Measurements from ENCODE around the gene EXOC3L1. TPM values are rescaled to one million over a fixed set of nuclear protein-coding genes. Genes with fewer than 3 reads are reported as not detected.

The EXOC3L1 gene
- polyA plus RNA-seq, 2 of the 4 experiments (the other 2 are of a cell fraction) = 0.06 TPM; not detected in 1

DNA sequence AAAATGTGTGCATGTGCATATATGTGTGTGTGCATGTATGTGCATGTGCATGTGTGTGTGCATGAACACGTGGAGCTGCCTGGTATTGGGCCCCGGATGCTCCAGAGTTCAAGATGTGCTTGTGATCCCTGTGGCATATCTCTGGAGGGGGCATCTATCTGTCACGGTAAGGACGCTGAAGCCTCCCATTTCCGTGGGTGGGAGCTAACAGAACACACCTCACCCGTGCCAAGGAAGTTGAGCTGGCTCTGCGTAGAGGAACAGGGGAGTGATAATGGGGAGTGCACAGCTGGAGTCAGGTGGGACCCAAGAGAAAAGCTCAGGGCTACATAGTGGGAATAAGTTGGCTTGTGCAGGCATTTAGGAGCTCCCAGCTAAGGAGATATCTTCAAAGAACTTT lies 21.7 kb upstream of the EXOC3L1 start:
- ChIA-PET POLR2A (interaction anchor here (3.7 kb wide), 1 partner anchor 15 kb away, joined by 11 read pairs; the partner anchor contains the start of gene TMEM208), CTCF (interaction anchor here (0.8 to 10.5 kb wide), 7 partner anchors 9 to 56 kb away, joined by 3 to 105 read pairs (median 4); partner anchors contain the start of genes E2F4, ELMO3 and TMEM208)
- Histone ChIP-seq H3K27ac (no peak overlapping the region), H3K9me3 (no peaks in the 10 kb centered on the region), H3K4me3 (no peak overlapping the region), H3K4me1 (peaks cover 23% of the 10 kb centered on the region), H3K4me2 (no peak overlapping the region)
- FAIRE-seq (no peak), ATAC-seq (no peak), DNase-seq (ENCODE audit: low read depth in 1 of 2, low spot score in 1 of 2) (no peak)
- WGBS (ENCODE audit: missing lambda C conversion rate) = 69% methylated on average over 7 of the region's 7 CpGs
- TF ChIP-seq FOSL2 (IDR thresholded peaks at IDR 0.05) (no peak), FOSL2 (CRISPR knock-in tag; IDR thresholded peaks at IDR 0.05) (no peak), POLR2AphosphoS2 (conservative IDR thresholded peaks at IDR 0.05; ENCODE audit: low read length) (no peak), ZFP36 (IDR thresholded peaks at IDR 0.05; ENCODE audit: borderline replicate concordance, partially characterized antibody) (no peak), SMC3 (IDR thresholded peaks at IDR 0.05) (no peak), RARB (CRISPR knock-in tag; IDR thresholded peaks at IDR 0.05) (no peak), FOXS1 (CRISPR knock-in tag; IDR thresholded peaks at IDR 0.05) (no peak), RFX5 (IDR thresholded peaks at IDR 0.05) (no peak), ZSCAN20 (CRISPR knock-in tag; IDR thresholded peaks at IDR 0.05) (no peak), EHF (CRISPR knock-in tag; IDR thresholded peaks at IDR 0.05) (no peak), BCL3 (IDR thresholded peaks at IDR 0.05) (no peak), NR3C1 (IDR thresholded peaks at IDR 0.05) (no peak), KDM1A (IDR thresholded peaks at IDR 0.05; ENCODE audit: low read depth) (no peak), NFE2L2 (conservative IDR thresholded peaks at IDR 0.05; ENCODE audit: low read length) (no peak), FOSB (CRISPR knock-in tag; IDR thresholded peaks at IDR 0.05) (no peak), HES2 (IDR thresholded peaks at IDR 0.05) (no peak), JUN (IDR thresholded peaks at IDR 0.05) (no peak), HOXB13 (CRISPR knock-in tag; IDR thresholded peaks at IDR 0.05; ENCODE audit: low read depth) (no peak), RCOR1 (IDR thresholded peaks at IDR 0.05; ENCODE audit: low read depth, low read length) (no peak)

DNA sequence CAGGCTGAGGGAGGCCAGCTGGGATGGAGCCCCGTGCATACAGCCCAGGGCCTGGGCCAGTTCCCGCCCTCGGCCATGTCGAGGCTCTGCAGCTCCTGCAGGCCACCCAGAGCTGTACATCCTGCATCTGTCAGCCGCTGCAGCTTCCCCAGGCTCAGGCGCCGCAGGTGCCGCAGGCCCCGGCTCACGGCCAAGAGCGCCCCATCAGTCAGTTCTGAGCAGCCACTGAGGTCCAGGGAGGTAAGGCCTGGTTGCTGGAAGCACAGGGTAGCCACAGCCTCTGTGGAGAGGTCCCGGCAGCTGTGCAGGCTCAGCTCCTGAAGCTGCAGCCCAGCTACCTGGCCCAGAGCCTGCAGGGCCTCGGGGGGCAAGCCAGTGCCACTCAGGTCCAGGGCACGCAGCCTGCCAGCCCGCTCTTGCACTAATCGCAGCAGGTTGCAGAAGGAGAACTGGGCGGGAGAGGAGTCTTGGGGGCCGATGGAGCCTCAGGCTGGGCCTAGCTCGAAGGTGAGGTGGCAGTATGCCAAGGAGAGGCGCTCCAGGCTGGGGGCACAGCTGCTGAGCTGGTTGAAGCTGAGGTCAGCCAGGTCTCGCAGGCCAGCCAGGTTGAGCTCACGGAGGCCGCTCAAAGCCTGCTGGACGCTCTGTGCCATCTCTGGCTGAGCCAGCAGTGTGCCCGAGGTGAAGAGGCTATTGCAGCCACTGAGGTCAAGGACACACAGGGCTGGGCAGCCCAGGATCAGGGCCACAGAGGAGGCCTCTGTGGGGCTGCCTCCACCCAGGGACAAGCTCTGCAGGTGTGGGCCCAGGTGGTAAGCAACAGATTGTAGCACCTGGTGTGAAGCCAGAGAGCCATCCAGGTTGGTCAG lies 20.4 kb upstream of the EXOC3L1 start:
- ATAC-seq (peak; percentile 10 to 18; a peak in 4 of 6 replicates), DNase-seq (ENCODE audit: low read depth in 1 of 2, low spot score in 1 of 2) (no peak), FAIRE-seq (no peak)
- no peak overlapping the region for H3K4me2 ChIP-seq
- 0 out of 2 replicates have a peak, but pooled peaks have one; percentile 41 for TF ChIP-seq POLR2AphosphoS2 (conservative IDR thresholded peaks at IDR 0.05; ENCODE audit: low read length)
- TF ChIP-seq ZNF302 (CRISPR knock-in tag; IDR thresholded peaks at IDR 0.05) = no peak
- no peaks in the 10 kb centered on the region for H3K9me3 ChIP-seq
- H3K4me1 ChIP-seq = peaks cover 25% of the 10 kb centered on the region
- ChIA-PET CTCF (interaction anchor here (0.9 to 10.5 kb wide), 9 partner anchors 8 to 271 kb away, joined by 3 to 105 read pairs (median 4); partner anchors contain the start of genes ATP6V0D1, B3GNT9, E2F4 and ELMO3), POLR2A (interaction anchor here (3.7 kb wide), 1 partner anchor 17 kb away, joined by 11 read pairs; the partner anchor contains the start of gene TMEM208)
- no peak overlapping the region for H3K4me3 ChIP-seq
- no peak overlapping the region for H3K27ac ChIP-seq
- 89% methylated on average over 17 of the region's 25 CpGs for WGBS (ENCODE audit: missing lambda C conversion rate)

- no peak overlapping the region for H3K27ac ChIP-seq
- H3K4me3 ChIP-seq = no peak overlapping the region
- ChIA-PET POLR2A (interaction anchor here (3.7 kb wide), 1 partner anchor 17 kb away, joined by 11 read pairs; the partner anchor contains the start of gene TMEM208), CTCF (interaction anchor here (0.8 to 10.5 kb wide), 10 partner anchors 9 to 256 kb away, joined by 3 to 105 read pairs (median 4); partner anchors contain the start of genes B3GNT9, CES3, E2F4 and ELMO3)
- no peak for TF ChIP-seq RNF2 (IDR thresholded peaks at IDR 0.05; ENCODE audit: borderline replicate concordance, low read depth)
- TF ChIP-seq FOSL2 (IDR thresholded peaks at IDR 0.05) = no peak
- TF ChIP-seq FOSL2 (CRISPR knock-in tag; IDR thresholded peaks at IDR 0.05) = no peak
- TF ChIP-seq RFX5 (IDR thresholded peaks at IDR 0.05) = no peak
- TF ChIP-seq TFCP2L1 (CRISPR knock-in tag; IDR thresholded peaks at IDR 0.05) = no peak
- no peak overlapping the region for H3K4me2 ChIP-seq
- H3K9me3 ChIP-seq = no peaks in the 10 kb centered on the region
- FAIRE-seq = no peak
- 84% methylated on average over 8 of the region's 8 CpGs for WGBS (ENCODE audit: missing lambda C conversion rate)
- H3K4me1 ChIP-seq = peaks cover 25% of the 10 kb centered on the region
- peak in 1 of 2 experiments; percentile 1; a peak in 1 of 6 replicates for ATAC-seq
- no peak for DNase-seq (ENCODE audit: low read depth in 1 of 2, low spot score in 1 of 2)
Observed at GRCh38 chr16:67209565-67209964, 19.6 kb upstream of the EXOC3L1 start.

All from A549 (cell line).